SKM-1 treated with dmso at 0.1 percent for 144 hours (cell line): ENCODE results near the gene SBSN.

Experiments used
- DNase-seq: peaks from one replicate; lab custom pipeline; 2025; ENCODE audit not compliant: unreplicated experiment; lab: John Stamatoyannopoulos, UW

Gene SBSN

DNA sequence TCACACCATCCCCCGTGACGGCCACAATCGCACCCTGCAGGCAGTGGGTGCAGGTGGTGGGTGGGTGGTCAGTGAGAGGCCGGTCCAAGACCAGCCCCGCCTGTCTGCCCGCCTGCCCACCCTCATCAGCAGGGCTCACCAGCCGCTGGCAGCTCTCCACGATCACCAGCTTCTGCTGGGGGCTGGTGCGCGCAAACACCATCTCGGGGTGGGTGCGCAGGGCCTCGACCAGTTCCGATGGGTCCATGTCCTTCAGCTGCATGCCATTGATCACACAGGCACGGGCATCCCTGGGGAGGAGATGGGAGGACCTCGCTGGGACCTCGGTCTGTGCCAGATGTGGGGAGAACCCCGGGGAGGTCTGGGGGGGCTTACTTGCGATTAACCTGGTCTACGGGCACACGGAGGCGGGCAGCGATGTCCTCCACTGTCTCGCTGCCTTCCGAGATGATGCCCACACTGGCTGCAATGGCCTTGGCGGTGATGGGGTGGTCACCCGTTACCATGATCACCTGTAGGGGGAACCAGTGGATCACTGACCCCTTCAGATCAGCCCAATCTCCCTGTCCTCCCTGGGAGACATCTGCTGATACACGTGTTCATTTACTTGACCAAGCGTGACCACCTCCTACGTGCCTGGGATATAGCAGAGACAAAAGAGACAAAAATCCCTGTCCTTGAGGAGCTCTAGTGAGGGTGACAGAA, 27.3 kb upstream of the SBSN start:
- no peak for DNase-seq

- no peak for DNase-seq
Measured at GRCh38 chr19:35554076-35554475, 26.0 kb upstream of the SBSN start.

- DNase-seq = no peak
Measured at GRCh38 chr19:35553385-35554000, 25.4 kb upstream of the SBSN start.

DNA sequence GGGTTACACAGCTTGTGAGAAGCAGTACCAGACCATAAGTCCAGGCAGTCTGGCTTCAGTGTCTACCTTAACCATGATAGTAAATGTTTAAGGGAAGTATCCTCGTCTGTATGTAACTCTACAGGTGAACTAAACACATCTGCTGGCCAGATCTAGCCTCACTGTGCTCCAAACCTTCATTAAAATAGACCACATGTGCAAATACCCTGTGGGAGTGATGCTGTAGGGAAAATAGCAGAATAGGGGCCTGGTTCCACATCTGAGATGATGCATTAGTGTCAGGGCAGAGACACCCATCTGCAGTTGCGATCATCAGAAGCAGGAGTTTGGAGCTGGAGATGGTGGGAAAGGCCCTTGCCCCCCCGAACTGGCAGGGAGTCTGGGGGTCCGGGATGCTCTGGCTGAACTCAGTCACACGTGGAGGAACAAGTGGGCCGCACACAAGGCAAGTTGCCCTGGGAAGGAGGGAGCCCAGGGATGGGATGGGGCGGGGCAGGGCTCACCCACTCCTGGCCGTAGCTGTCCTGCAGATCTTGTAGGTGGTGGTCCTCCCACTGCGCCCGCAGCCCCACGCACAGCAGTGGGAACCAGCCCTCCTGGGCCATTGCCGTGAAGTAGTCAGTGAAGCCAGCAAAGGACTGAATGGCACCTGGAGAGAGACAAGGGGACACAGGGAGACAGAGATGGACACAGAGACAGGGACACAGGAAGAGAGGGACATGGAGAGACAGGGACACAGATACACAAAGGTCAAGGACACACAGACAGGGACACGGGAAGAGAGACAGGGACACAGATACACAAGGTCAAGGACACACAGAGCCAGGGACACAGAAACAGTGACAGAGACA, 24.6 kb upstream of the SBSN start:
- DNase-seq = no peak

DNA sequence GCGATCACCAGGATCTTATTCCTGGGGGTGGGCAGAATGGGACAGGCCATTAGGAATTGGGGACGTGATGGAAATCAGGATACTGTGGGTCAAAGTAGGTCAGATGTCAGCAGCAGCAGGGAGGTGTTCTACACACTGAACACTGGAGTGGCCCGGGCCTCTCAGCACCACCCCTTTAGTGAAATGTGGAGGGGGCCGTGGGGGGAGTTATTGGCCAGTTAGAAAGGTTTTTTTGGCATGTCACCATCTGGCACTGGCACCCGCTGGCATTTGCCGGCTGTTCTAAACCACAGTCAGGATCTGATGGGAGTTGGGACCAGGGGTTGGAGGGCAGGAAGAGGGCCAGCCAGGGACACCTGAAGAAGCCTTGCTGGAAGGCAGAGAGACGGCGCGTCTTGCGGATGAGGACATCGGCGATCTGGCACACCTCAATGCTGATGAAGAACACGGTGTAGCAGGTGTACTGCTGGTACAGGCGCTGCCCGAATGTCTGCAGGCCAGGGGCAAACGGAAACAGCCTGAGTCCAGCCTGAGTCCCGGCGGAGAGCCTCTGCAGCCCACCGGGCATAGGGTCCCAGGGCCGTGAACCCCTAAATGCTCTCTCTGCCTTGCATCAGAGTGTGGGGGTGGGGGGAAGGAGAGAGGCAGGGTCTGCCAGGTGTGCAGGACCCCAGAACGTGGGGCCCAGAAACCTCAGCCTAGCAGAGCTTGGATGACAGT, 23.1 kb upstream of the SBSN start:
- DNase-seq = no peak

DNA sequence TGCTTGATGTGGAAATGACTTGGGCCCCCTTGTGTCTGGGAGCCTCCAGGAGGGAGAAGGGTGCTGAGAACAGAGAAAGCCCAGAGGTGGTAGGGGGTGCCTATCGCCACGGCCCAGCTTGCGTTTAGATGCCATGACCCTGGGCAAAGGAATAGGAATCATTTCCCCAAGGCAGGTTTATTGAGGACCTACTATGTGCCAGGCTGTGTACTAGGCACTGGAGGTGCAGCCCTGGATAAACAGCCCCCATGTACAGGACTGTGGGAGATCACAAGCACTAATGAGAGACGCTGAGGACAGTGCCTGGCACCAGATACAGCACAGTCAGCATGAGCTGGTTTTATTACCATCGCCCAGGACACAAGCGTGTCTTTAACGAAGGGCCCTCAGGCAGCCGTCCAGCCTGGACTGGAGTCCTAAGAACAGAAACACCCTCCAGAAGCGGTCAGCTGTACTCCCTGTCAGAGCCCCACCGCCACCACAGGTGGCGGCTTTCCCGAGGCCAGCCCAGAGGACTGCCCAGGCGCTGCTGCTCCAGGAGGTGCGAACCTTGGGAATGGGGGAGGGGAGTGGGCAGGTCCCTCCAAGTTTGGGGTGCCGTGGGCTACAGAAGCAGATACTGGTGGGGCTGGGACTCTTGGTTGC, 21.9 kb upstream of the SBSN start:
- no peak for DNase-seq

DNA sequence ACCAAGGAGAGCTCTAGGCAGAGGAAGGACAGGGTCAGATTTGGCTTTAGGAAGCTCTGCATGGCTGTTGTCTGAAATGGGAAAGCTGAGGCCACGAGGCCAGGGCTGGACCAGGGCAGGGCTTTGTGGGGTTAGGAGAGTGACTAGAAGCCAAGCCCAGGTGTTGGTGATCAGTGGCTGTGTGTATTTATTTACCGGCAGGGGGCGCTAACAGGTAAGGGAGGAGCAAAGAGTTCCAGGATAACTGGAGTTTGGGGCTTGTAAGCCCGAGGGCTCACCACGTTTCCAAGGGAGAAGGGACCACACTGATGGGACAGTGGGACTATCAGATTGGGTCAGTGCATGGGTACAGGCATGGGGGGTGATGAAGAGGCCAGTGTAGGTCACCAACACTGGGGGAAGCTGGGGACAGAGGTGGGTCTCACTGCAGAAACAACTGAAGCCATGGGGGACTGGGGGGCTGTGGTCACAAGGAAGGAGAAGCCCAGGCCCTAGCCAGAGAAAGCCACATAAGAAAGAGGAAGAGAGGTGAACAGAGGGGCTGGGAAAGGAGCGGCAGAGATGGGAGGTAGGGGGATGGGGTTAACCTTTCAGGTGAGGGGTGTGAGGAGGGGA, 21.2 kb upstream of the SBSN start:
- DNase-seq = peak; percentile 31

DNA sequence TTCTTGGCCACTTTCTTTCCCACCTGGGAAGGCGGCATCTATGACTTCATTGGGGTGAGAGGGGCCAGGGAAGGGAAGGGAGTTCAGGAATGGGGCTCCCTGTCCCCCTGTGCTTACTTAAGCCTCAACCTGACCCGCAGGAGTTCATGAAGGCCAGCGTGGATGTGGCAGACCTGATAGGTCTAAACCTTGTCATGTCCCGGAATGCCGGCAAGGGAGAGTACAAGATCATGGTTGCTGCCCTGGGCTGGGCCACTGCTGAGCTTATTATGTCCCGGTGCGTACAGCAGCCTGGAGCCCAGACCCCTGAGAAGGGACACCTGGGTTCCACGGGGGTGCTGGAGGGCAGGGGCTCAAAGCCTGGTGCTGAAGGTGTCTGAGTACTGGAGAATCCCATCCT, 18.4 kb upstream of the SBSN start:
- DNase-seq = no peak

DNA sequence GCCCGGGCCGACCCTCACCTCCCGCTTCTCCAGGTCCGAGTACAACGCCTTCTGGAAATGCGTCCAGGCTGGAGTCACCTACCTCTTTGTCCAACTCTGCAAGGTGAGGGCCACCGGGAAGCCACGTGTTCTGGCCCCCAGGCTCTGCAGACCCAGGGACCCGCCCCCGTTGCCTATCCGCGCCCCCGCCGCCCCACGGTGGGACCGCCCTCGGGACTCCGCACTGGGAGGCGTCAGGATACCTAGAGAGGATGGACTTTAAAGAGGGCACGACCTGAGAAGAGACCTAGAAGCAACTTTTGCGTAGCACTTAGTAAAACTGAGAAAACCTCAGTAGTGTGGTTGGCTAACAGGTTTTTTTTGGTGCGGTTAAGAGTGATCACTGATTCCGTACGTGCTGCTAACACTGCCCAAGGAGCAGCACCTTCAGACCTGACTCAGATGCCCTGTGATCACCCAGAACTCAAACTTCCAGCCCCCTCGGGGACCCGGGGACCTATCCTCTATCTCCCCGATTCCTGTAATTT, 17.8 kb upstream of the SBSN start:
- no peak for DNase-seq

- peak; percentile 89 for DNase-seq
Measured at GRCh38 chr19:35545001-35545854, 17.1 kb upstream of the SBSN start, which contains the start of gene TMEM147. TMEM147 (plus strand) TSS chr19:35545626; CDS start chr19:35545740, 114 bp downstream.

DNA sequence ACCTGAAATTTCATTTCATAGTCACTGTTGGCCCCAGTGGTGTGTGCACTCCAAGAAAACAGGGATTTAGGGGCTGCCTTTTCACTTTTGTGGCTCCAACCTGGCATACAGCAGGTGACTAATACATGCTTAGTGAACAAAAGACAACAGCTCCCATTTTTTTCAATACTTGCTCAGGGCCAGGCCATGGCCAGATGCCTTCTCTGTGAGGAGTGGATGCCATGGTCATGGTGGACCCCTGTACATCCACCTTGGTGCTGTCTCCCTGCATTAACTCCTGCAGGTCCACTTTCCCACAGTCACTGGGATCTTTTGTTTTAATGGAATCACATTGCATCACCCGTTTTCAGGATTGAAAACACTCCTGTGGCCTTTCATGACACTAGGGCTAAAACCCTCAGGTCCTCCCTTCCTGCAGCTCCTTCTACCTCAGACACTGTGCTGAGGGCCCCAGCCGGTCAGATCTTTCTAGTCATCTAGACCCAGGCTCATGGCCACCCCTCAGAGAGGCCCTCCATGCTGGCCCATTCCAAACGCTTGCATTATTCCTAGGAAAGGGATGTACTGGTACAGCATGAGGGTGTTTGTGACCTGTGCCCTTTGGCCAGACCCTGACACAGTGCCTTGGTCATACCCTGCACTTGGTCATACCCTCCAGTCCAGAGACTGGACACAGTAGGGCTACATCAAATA, 16.1 kb upstream of the SBSN start:
- DNase-seq = no peak

- DNase-seq = no peak
Measured at GRCh38 chr19:35543280-35544109, 15.4 kb upstream of the SBSN start.

DNA sequence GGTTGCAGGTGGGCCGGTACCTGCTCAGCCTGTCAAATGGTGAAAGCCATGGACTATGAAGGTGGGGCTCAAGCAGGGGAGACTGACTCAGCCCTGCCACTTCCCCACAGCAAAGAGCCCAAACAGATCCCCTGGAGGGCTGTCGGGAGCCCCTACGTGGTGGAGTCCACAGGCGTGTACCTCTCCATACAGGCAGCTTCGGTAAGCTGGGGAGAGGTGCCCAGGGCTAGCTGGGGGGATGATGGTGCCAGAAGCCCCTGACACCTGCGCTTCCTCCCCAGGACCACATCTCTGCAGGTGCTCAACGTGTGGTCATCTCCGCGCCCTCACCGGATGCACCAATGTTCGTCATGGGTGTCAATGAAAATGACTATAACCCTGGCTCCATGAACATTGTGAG, 14.1 kb upstream of the SBSN start:
- no peak for DNase-seq

GRCh38 chr19:35540356-35540927, 12.3 kb upstream of the SBSN start:
- no peak for DNase-seq

DNA sequence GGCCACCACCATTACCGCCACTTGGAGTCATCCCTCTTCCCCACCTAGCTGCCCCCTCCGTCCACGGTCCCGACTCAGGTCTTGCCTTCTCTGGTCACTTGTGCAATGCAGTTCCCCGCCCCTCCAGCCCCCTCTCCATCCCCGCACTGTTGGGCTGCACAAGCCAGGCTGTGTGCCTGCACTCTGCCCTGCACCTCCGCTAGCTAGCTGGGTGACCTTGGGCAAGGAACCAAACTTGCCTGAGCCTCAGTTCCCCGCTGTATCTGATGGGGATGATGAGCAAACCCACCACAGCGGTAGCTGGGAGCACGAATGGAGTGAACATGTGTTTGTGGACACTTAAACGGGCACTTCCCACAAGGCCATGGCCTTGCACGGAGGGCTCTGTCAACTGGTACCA, 11.7 kb upstream of the SBSN start:
- no peak for DNase-seq

DNA sequence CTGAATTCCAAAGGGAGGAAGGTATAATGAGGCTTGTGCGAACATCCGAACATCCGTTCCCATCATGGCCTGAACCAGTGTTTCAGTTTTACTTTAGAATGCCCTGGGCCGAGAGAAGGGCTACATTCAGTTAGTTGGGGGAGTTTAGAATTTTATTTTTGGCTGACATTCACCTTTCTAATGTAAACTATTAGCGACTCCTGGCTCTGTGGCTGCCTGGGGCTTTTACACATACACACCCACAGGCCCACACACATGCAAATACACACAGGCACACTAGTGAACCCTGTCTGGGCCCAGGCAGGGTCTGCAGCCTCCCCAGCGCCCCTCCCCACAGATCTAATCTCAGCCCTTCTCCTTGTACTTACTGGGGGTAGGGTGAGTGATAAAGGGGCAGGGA, 11.2 kb upstream of the SBSN start:
- DNase-seq = no peak

- DNase-seq = no peak
Measured at GRCh38 chr19:35534803-35535480, 6.8 kb upstream of the SBSN start.
